IMR-90 (cell line): ENCODE measurements around the gene SECISBP2. TPM values are rescaled to one million over a fixed set of nuclear protein-coding genes. Genes with fewer than 3 reads are reported as not detected.
A peak's percentile ranks its signal among the peaks of the same experiment; 100 is the strongest.

Experiments used
- ATAC-seq: fragments of 200-7000 bp; cut with Tn5 transposase; 2 replicates; pipeline ENCODE4 v1.9.1; 2020; ENCODE audit warnings: low read depth, mild to moderate bottlenecking, moderate library complexity
- BruUV-seq: library from RNA; stranded (reverse); fragments of 400-500 nt; replicated peaks from 2 replicates; lab custom pipeline; 2021; lab: Mats Ljungman, UMichigan
- CTCF ChIA-PET: fragments of 300-600 bp; formaldehyde crosslinking; extraction: SDS; loops from one replicate; lab custom pipeline; 2021; ENCODE audit warnings: antibody characterized with exemption; lab: Yijun Ruan, JAX
- POLR2A ChIA-PET: fragments of 300-600 bp; sonication (Branson Sonifier 250); formaldehyde crosslinking; loops from one replicate; lab custom pipeline; 2022; ENCODE audit warnings: antibody characterized with exemption; ENCODE audit not compliant: unreplicated experiment; lab: Charles Lee
- DNase-seq: peaks from one replicate; pipeline ENCODE4 v3.0.0; 2013
- H2AFZ ChIP-seq: replicated peaks from 2 replicates; pipeline ENCODE3; 2013; ENCODE audit warnings: low read length, mild to moderate bottlenecking; ENCODE audit not compliant: poor library complexity
- H2AK5ac ChIP-seq: 2 replicates; pipeline ENCODE4 v1.6.1; 2013; ENCODE audit warnings: low read depth, low read length, inconsistent platforms
- H2AK9ac ChIP-seq: replicated peaks from 2 replicates; pipeline ENCODE3; 2013; ENCODE audit warnings: mild to moderate bottlenecking, low read depth, low read length, moderate library complexity; ENCODE audit not compliant: poor library complexity
- H2BK120ac ChIP-seq: 2 replicates; pipeline ENCODE4 v1.6.1; 2013; ENCODE audit warnings: low read depth, low read length, inconsistent platforms
- H2BK15ac ChIP-seq: 3 replicates; pipeline ENCODE4 v1.6.1; 2013; ENCODE audit warnings: low read depth, low read length, inconsistent platforms
- H2BK20ac ChIP-seq: 2 replicates; pipeline ENCODE4 v1.6.1; 2013; ENCODE audit warnings: low read depth, mild to moderate bottlenecking, inconsistent platforms, low read length, moderate library complexity
- H2BK5ac ChIP-seq: 2 replicates; pipeline ENCODE4 v1.6.1; 2013; ENCODE audit warnings: mild to moderate bottlenecking, low read depth, low read length, inconsistent platforms; ENCODE audit not compliant: poor library complexity, severe bottlenecking
- H3K14ac ChIP-seq: replicated peaks from 2 replicates; pipeline ENCODE4 v1.6.1; 2013; ENCODE audit warnings: low read depth, low read length, inconsistent platforms
- H3K18ac ChIP-seq: 2 replicates; pipeline ENCODE4 v1.6.1; 2013; ENCODE audit warnings: low read depth, low read length, control low read depth
- H3K23ac ChIP-seq: 2 replicates; pipeline ENCODE4 v1.6.1; 2013; ENCODE audit warnings: low read depth, low read length, inconsistent platforms
- H3K27ac ChIP-seq: 2 replicates; pipeline ENCODE4 v1.5.1; 2013; ENCODE audit warnings: mild to moderate bottlenecking, control low read depth, low read length; ENCODE audit not compliant: insufficient read depth
- H3K27me3 ChIP-seq: 2 replicates; pipeline ENCODE4 v1.6.1; 2013; ENCODE audit warnings: low read length; ENCODE audit not compliant: control insufficient read depth, insufficient read depth
- H3K36me3 ChIP-seq: 2 replicates; pipeline ENCODE4 v1.6.1; 2013; ENCODE audit warnings: low read length, mixed read lengths; ENCODE audit not compliant: control insufficient read depth, insufficient read depth
- H3K4ac ChIP-seq: 2 replicates; pipeline ENCODE4 v1.6.1; 2013; ENCODE audit warnings: low read depth, low read length, inconsistent platforms
- H3K4me1 ChIP-seq: 2 replicates; pipeline ENCODE4 v1.6.1; 2013; ENCODE audit warnings: low read length, mixed read lengths; ENCODE audit not compliant: control insufficient read depth, insufficient read depth
- H3K4me2 ChIP-seq: 2 replicates; pipeline ENCODE4 v1.6.1; 2013; ENCODE audit warnings: low read depth, mild to moderate bottlenecking, control low read depth, low read length, moderate library complexity
- H3K4me3 ChIP-seq: 2 replicates; pipeline ENCODE4 v1.5.1; 2013; ENCODE audit warnings: low read depth, mild to moderate bottlenecking, control low read depth, low read length, moderate library complexity; ENCODE audit not compliant: insufficient read depth
- H3K56ac ChIP-seq: 2 replicates; pipeline ENCODE4 v1.6.1; 2013; ENCODE audit warnings: low read length, inconsistent platforms; ENCODE audit not compliant: insufficient read depth; ENCODE audit errors: extremely low read depth
- H3K79me1 ChIP-seq, 2 experiments: 2 replicates each; pipeline ENCODE4 v1.6.1; 2013; ENCODE audit warnings: low read length in 2 of 2, inconsistent platforms in 1 of 2, low read depth in 1 of 2
- H3K9ac ChIP-seq: 2 replicates; pipeline ENCODE4 v1.6.1; 2013; ENCODE audit warnings: low read depth, low read length, control low read depth
- H3K9me1 ChIP-seq: 2 replicates; pipeline ENCODE4 v1.6.1; 2013; ENCODE audit warnings: low read length, inconsistent platforms; ENCODE audit not compliant: insufficient read depth
- H3K9me3 ChIP-seq: 2 replicates; pipeline ENCODE4 v1.6.1; 2013; ENCODE audit warnings: low read length; ENCODE audit not compliant: control insufficient read depth, insufficient read depth
- H4K20me1 ChIP-seq: 2 replicates; pipeline ENCODE4 v1.6.1; 2013; ENCODE audit warnings: low read length, inconsistent platforms; ENCODE audit not compliant: insufficient read depth
- H4K5ac ChIP-seq: 2 replicates; pipeline ENCODE4 v1.6.1; 2013; ENCODE audit warnings: mild to moderate bottlenecking, low read depth, low read length, control low read depth
- H4K8ac ChIP-seq, 2 experiments: 2 replicates each; pipeline ENCODE4 v1.6.1; 2013; ENCODE audit warnings: low read depth in 2 of 2, low read length in 2 of 2, control low read depth in 1 of 2, inconsistent platforms in 1 of 2
- H4K91ac ChIP-seq: 2 replicates; pipeline ENCODE4 v1.6.1; 2013; ENCODE audit warnings: low read depth, low read length, inconsistent platforms; ENCODE audit not compliant: insufficient read depth
- BHLHE40 ChIP-seq: fragments of 150-350 bp; IDR thresholded peaks from 2 replicates; pipeline ENCODE4 v1.6.1; 2016; ENCODE audit warnings: mild to moderate bottlenecking, low read depth, low read length
- CEBPB ChIP-seq: IDR thresholded peaks from 2 replicates; pipeline ENCODE4 v1.6.1; 2012; ENCODE audit warnings: low read depth, low read length, improper control_type of control experiment
- CHD1 ChIP-seq: IDR thresholded peaks from 2 replicates; pipeline ENCODE4 v1.6.1; 2012; ENCODE audit warnings: low read depth, low read length, improper control_type of control experiment
- CTCF ChIP-seq: conservative IDR thresholded peaks from 2 replicates; pipeline ENCODE4 v1.5.1; 2012; ENCODE audit warnings: mild to moderate bottlenecking, low read depth, low read length, improper control_type of control experiment
- ELK1 ChIP-seq: fragments of 150-350 bp; IDR thresholded peaks from 2 replicates; pipeline ENCODE4 v1.6.1; 2016; ENCODE audit warnings: low read depth, mild to moderate bottlenecking, low read length, moderate library complexity, borderline replicate concordance
- FOS ChIP-seq: fragments of 150-350 bp; IDR thresholded peaks from 2 replicates; pipeline ENCODE4 v1.6.1; 2016; ENCODE audit warnings: low read depth, low read length
- MAFK ChIP-seq: IDR thresholded peaks from 2 replicates; pipeline ENCODE4 v1.6.1; 2012; ENCODE audit warnings: low read depth, low read length, improper control_type of control experiment
- MAZ ChIP-seq: IDR thresholded peaks from 2 replicates; pipeline ENCODE4 v1.6.1; 2012; ENCODE audit warnings: low read depth, mild to moderate bottlenecking, low read length, improper control_type of control experiment, moderate library complexity, borderline replicate concordance
- MXI1 ChIP-seq: IDR thresholded peaks from 2 replicates; pipeline ENCODE4 v1.6.1; 2012; ENCODE audit warnings: low read depth, mild to moderate bottlenecking, low read length, moderate library complexity, borderline replicate concordance
- NFE2L2 ChIP-seq: fragments of 150-350 bp; IDR thresholded peaks from 2 replicates; pipeline ENCODE4 v1.6.1; 2016; ENCODE audit warnings: low read depth, mild to moderate bottlenecking, low read length
- RAD21 ChIP-seq: IDR thresholded peaks from 2 replicates; pipeline ENCODE4 v1.6.1; 2012; ENCODE audit warnings: low read length, improper control_type of control experiment
- RCOR1 ChIP-seq: IDR thresholded peaks from 2 replicates; pipeline ENCODE4 v1.6.1; 2012; ENCODE audit warnings: mild to moderate bottlenecking, low read length, improper control_type of control experiment; ENCODE audit not compliant: insufficient replicate concordance
- SMC3 ChIP-seq: fragments of 150-350 bp; IDR thresholded peaks from 2 replicates; pipeline ENCODE4 v1.6.1; 2016; ENCODE audit warnings: low read depth, mild to moderate bottlenecking, antibody characterized with exemption, low read length, moderate library complexity
- WGBS, 2 experiments: methylation state at CpG; one replicate each; pipeline versions ENCODE4 v1.1.5 to v1.1.7; 2013; ENCODE audit warnings: missing lambda C conversion rate in 2 of 2; ENCODE audit not compliant: insufficient read length in 1 of 2; ENCODE audit errors: extremely low coverage in 2 of 2; 5-methylcytosine and 5-hydroxymethylcytosine counted together
- dilution Hi-C: fragments of 300-500 bp; cut with HindIII; formaldehyde crosslinking; loops from one replicate; pipeline ENCODE4 v1.14.3; 2018; ENCODE audit warnings: low sequenced_read_pairs; ENCODE audit not compliant: unreplicated experiment
- in situ Hi-C: fragments of 300-500 bp; cut with MboI; formaldehyde crosslinking; loops from 3 replicates; pipeline ENCODE4 v1.14.3; 2019; ENCODE audit warnings: low sequenced_read_pairs, inconsistent platforms, mixed read lengths
- intact Hi-C: fragments of 100-400 bp; cut with micrococcal nuclease; formaldehyde crosslinking; loops from 2 replicates; pipeline ENCODE4 v1.10.0; 2022
- polyA plus RNA-seq, 3 experiments: library from polyadenylated mRNA; depleted of rRNA; stranded (reverse); fragments of >200 nt; gene quantifications; 2 replicates each; pipeline ENCODE4 v1.2.3, GENCODE V29; 2012; ENCODE audit warnings: low replicate concordance in 1 of 3
- total RNA-seq: library from RNA; depleted of rRNA; stranded (reverse); fragments of >200 nt; gene quantifications from 2 replicates; pipeline ENCODE4 v1.2.3, GENCODE V29; 2012

SECISBP2 gene
- total and polyA plus RNA-seq, 2 of the 4 experiments (the other 2 are of a cell fraction) = 16.4 to 18.8 TPM

GRCh38 chr9:89342948-89343347 lies 24.6 kb downstream of the SECISBP2 start:
- no CpG with 5 or more reads among the region's 1 CpG for WGBS, 2 experiments
- Histone ChIP-seq H3K27ac (no peak overlapping the region), H3K79me1 (peaks cover 0 to 2% of the 10 kb centered on the region in 2 experiments; a peak in 2 of 4 replicates), H4K91ac (no peak overlapping the region), H3K9me3 (no peaks in the 10 kb centered on the region), H3K9me1 (no peaks in the 10 kb centered on the region; the same call in 1 of the 2 replicates), H3K4me1 (peaks cover 3% of the 10 kb centered on the region; the same call in 1 of the 2 replicates), H4K20me1 (peaks cover 4% of the 10 kb centered on the region; the same call in 1 of the 2 replicates), H2AK5ac (no peak overlapping the region), H3K56ac (no peak overlapping the region), H2BK120ac (no peak overlapping the region), H2BK20ac (no peak overlapping the region), H2BK5ac (no peak overlapping the region), H3K9ac (no peak overlapping the region), H3K23ac (no peak overlapping the region), H3K14ac (no peak overlapping the region), H3K36me3 (peaks cover 42% of the 10 kb centered on the region), H3K4me3 (no peak overlapping the region), H3K4ac (no peak overlapping the region), H3K18ac (no peak overlapping the region), H2AK9ac (no peak overlapping the region), H3K27me3 (no peaks in the 10 kb centered on the region), H2BK15ac (no peak overlapping the region), H2AFZ (no peak overlapping the region), H4K8ac (no peak overlapping the region), H3K4me2 (no peak overlapping the region), H4K5ac (no peak overlapping the region)
- dilution Hi-C loops (no loop called here), in situ Hi-C loops (no loop called here), intact Hi-C loops (no loop called here)
- no peak for TF ChIP-seq FOS
- no peak for TF ChIP-seq MAFK
- no peak for TF ChIP-seq CHD1
- TF ChIP-seq MAZ = no peak
- TF ChIP-seq RCOR1 = no peak
- no peak for TF ChIP-seq BHLHE40
- no peak for TF ChIP-seq CTCF
- no peak for TF ChIP-seq CEBPB
- no peak for TF ChIP-seq SMC3
- TF ChIP-seq NFE2L2 = no peak
- no peak for TF ChIP-seq RAD21
- TF ChIP-seq ELK1 = no peak
- TF ChIP-seq MXI1 = no peak
- BruUV-seq = no TSS peak
- POLR2A ChIA-PET = no interaction called here
- DNase-seq (peak; percentile 26), ATAC-seq (peak; percentile 54; the same call in 1 of the 2 replicates)
- CTCF ChIA-PET = no interaction called here
